HG03039 (cell line): Measurements from ENCODE around the gene DGKB.

Source experiments
- ATAC-seq: cut with Tn5 transposase; IDR thresholded peaks from one replicate; pipeline ENCODE4 v1.9.1; 2021; ENCODE audit warnings: mild to moderate bottlenecking, moderate library complexity; ENCODE audit not compliant: unreplicated experiment

Gene DGKB

DNA sequence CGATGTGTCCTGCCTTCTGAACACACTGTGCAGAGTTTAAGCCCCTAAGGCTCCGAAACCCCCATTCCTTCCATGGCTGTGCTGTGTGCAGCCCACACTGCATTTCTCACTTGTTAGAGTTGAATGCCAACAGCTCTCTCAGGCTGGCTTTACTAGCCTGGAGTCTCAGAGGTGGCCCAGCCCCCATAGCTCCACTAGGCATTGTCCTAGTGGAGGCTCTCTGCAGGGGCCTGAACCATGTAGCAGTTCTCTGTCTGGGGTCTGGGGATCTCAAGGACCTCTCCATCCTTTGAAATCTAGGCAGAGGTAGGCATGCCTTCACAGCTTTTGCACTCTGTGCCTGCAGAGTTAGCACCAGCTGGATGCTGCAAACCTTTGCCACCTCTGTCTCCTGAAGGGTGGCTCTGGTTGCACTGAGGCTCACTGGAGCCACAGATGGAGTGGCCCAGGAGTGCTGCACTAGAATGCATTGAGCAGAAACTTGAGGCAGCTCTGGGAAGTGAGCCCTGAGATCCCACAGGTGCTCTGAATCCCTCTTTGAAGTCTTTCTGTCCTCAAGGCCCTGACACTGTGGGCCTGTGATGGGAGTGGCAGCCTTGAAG lies 301.7 kb downstream of the DGKB start:
- ATAC-seq, result no peak

DNA sequence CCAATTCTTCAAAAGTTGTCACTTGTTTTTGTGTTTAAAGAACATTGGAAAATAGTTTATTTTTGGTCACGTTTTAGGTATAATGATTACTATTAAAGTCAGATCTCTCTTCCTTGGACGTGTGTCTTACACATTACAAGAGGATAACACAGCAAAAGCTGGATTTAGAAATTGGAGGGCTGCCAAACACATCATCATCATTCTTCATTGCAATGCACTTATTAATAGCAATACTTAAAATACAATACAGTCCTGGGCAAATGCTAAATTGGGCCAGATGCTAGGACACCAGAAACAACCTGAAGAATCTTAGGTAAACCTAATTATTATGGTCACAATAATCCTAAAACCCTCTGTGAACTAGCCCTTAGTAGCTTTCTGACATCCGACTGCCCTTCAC lies 303.6 kb downstream of the DGKB start:
- no peak for ATAC-seq

DNA sequence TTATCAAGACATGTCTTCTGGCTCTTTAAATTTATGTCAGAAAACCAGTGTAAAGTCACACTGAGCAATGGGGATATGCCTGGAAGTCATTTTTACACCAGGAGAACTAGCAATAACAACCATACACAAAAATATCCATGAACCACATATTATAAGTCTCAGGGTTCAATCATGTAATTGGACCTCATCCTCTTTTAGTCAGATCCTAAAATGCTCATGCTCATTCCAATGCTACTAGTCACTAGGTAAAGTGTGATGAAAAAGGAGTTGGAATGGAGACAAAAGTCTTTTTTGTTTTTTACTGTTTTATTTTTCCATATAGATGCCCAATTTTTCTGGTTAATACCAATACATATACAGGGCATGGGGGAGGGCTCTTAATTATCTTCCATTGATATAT lies 306.1 kb downstream of the DGKB start:
- ATAC-seq, result no peak

DNA sequence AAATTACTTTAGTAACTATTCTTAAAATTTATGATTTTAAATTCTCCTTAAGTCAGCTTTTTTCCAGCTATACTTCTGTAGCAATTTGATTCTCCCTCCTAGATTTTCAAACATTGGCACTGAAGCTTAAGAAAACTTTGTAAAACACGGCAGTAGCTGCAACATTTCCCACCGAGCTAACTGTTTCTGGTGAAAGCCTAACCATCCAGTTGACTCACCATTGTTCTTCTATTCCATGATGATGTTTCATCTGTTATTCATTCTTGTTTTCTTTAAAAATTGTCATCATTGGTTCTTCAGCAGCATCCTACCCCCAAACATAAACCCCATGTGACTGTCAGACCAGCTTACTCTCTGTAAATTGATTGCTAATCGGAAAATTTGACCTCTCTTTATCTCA lies 312.3 kb downstream of the DGKB start:
- ATAC-seq, result no peak

DNA sequence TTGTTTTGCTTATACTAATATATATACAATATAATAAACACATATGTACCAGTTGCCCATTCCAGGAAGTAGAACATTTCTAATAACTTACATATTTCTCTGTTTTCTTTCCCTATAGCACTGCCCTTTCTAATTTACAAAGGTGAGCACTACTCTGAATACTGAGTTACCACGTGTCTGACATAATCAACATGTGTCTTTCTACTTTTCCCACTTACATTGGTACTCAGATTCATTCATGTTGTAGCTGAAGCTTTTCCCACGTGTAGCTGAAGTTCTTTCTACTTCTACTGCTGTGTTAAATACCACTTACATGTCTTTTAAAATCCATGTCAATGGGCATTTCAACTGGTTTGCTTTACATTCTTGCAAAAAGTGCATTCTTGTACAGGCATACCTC lies 317.3 kb downstream of the DGKB start:
- ATAC-seq, result no peak

DNA sequence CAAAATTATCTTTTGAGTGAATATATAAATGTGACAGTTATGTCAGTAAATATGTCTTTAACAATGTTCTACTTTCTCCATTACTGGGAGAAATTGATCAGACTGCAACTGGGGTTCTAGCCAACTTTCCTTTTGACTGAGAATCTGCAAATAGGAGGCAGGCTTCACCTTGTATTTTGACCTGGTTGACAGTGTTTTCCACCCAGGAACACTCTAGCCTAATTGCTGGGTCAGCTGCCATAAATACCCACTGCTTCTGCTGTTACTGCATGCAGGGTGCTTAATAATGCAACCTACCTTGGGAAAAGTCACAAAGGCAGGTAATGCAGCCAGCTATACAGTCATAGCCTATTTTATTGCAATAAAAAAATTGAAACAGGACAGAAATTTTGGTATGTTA lies 319.0 kb downstream of the DGKB start:
- ATAC-seq, result no peak

DNA sequence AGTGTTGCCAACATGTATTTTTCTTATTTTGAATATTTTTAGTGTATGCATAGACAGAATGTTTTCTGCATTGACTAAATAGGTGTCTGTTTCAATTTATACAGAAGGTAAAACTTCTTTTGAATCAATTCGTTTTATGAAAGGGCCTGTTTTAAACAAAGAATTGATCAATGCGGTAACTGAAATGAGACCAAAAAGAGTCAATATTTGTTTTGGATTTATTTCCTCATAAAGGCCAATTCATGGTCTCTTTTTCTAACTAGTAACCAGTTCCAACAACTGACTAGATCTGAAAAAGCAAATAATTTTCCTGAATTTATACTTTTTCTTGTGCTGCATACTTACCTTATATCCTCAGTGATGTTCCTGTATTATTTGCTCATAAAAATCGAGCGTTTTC lies 320.5 kb downstream of the DGKB start:
- no peak for ATAC-seq

DNA sequence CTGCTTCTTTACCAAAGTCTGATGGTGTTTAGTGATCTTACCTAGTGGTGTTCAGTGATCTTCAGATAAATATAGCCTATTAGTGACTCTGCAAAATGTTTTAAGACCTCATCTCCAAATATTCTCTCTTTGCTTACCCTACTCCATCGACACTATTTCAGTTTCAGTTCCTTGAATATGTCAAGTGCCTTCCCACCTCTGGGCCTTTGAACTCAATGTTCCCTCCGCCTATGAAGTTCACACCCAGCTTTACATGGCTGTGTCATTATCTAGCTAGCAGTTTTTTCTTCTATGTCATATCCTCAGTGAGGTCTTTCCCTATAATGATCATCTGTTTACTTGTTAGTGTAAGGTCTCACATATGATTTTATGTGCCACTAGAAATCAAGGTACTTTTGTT lies 322.6 kb downstream of the DGKB start:
- no peak for ATAC-seq

DNA sequence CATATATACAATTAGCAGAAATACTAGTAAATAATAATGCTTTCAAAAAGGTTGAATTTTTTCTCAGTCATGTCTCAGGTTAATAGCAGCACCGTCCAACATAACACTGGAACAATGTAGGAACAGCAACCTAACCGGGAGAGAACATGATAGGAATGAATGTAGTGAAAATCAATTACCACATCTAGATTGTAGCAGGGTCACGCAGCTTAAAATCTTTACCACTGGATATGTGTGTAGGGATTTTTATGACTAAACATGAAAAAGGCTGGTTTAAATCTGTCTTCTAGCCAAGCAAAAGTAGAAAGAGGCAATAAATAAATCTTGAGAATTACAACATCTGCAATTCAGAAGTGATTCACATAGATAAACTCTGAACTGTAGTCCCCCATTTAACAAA lies 326.0 kb downstream of the DGKB start:
- no peak for ATAC-seq

DNA sequence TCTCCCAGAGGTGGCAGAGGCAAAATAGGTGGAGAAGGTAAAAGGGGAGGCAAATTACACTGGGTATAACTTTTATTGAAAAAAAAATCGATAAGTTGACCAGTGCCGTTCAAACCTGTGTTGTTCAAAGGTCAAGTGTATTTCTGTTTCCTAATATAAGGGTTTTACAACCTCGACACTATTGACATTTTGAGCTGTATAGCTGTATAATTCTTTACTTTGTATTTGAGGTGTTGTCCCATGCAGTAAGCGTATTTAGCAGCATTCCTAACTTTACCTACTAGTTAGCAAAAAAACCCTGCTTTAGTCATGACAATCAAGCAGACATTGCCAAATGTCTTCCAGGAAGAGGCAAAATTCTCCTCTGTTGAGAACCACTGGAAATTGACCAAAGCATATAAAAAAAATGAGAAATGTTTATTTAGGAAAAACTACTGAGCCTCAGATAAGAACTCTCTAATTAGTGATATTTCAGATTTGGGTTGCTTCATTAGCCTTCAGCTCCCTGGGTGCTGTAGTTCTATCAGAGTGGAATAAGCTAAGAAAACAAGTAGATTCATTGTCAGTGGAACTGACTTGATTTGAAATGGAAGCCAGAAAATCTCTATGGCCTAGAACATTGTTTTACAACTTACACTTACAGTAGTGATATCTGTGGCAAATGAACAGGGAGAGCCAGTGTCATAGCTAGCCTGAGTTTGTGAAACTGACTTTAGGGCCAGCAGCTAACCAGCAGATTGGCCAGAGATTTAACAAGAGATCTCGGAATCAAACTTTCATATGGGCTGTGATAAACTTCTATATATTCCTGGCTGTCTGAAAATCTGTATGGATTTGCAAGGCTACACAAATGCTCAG lies 331.6 kb downstream of the DGKB start:
- no peak for ATAC-seq

DNA sequence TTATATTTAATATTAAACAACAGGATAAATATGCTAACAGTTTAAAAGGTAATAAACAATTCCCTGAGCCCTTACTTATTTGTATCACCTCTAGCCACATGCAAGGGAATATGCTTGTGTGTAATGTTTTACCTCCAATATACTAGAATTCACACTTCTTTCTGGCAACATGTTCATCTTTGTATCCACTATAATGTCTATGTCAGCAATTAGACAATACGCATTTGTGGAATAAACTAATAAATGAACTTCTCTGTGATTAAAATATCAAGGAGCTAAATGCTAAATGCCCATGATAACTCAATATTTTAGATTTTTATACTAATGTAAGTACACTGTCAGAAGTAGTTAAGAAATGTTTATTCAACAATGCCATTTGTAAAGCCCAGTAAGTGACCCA lies 350.5 kb downstream of the DGKB start:
- no peak for ATAC-seq

DNA sequence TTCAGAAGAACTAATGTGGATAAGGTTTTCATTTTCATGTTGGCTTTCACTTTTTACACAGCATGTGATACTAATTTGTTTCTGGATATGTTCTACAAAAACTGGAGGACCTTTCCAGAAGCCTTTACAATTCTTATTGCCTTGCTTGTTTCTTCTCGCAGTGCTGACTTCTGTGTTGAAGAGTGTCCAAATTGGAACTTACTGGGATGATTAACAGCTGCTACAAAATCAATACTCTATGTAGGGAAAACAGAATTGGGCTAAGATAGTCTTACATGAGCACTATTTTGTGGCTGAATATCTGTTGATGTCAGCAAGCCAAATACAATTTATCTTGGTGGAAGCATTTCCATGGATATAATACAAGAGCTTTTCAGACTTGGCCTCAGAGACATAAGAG lies 351.2 kb downstream of the DGKB start:
- no peak for ATAC-seq

DNA sequence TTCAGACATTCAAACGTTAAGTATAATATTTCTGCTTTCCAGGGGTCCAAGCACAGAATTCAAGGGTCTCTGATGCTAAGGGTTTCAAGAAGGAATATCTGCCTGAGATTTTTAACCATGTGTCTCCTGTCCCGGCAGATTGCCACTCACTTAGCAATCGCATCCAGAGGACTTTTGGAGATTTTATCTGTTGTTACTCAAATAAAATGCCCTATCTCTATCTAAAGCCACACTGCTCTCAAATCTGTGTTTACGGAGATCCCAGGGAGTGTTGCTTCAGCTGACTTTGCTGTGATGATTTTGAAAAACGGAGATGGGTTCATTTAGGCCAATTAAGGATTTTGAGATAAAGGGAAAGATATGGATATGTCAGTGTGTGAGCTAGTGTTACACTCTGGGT lies 359.9 kb downstream of the DGKB start:
- ATAC-seq, result no peak

DNA sequence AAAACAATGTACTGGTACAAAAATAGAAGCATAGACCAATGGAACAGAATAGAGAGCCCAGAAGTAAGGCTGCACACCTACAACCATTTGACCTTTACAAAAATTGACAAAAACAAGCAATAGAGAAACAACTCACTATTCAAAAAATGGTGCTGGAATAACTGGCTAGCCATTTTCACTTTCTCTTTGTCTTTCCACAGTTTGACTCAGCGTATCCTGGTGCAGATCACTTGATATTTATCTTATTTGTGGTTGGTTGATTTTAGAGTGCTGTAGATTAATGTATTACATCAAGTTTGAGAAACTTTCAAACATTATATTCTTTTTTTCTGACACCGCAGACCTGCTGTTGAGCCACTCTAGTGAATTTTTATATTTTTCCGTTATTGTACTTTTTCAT lies 381.4 kb downstream of the DGKB start:
- no peak for ATAC-seq

DNA sequence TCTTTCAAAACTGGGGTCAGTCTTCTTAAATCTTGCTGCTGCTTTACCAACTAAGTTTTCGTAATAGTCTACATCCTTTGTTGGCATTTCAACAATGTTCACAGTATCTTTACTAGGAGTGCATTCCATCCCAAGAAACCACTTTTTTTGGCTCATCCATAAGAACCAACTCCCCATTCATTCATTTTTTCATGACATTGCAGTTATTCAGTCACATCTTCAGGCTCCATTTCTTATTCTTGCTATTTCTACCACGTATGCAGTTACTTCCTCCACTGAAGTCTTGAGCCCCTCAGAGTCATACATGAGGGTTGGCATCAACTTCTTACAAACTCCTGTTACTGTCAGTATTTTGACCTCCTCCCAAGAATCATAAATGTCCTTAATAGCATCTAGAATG lies 392.3 kb downstream of the DGKB start:
- ATAC-seq, result no peak

DNA sequence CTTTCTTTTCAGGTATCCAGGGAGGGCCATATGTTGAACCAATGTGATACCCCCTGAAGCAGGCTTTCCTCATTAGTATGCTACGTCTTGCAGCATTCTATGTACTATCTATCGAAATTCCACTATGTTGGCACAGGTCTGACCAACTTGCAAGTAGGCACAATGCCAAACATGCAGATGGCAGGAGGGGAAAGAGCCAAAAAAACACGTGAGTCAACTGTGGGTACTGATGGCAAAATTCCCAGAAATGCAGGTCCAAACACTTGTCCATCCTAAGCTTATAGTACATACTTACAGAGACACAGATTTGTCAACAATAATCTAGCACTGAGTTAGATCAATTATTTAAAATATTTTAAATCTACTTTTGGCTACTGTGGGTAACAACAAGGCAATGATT lies 394.9 kb downstream of the DGKB start:
- no peak for ATAC-seq

DNA sequence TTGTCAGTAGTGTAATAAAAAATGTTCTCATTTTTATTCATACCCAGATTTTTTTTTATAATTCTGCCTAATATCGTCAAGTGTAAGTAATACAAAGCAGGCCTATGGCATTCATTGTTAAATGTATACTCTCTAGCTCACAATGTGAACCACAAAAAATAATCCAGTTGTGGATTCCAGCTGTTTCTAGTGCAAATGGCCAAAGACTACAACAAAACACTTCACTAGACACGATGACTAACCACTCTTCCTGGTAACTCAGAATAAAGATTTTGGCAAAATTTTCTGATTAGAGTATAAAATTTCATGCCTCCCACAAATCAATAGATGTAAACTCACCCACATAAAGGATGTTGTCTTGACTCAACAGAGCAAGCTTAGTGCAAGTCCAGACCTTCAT lies 396.6 kb downstream of the DGKB start:
- ATAC-seq, result no peak

DNA sequence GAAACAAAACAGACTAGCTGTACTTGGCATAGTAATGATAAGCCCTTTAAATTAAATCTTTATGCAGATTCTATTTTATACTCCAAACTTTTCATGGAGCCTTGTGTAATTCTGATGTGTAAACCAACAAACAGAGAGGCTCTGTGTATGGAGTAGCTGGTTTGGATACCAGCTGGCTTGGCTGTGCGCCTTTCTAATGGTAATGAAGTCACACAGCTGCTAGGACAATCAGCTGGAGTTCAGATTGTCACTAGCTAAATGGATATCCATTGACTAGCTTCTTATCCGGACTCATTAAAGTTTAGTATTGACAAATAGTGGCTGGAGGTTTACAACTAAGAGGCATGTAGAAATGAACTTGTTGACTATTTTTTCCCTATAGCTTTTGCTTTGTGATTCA lies 398.4 kb downstream of the DGKB start:
- no peak for ATAC-seq

DNA sequence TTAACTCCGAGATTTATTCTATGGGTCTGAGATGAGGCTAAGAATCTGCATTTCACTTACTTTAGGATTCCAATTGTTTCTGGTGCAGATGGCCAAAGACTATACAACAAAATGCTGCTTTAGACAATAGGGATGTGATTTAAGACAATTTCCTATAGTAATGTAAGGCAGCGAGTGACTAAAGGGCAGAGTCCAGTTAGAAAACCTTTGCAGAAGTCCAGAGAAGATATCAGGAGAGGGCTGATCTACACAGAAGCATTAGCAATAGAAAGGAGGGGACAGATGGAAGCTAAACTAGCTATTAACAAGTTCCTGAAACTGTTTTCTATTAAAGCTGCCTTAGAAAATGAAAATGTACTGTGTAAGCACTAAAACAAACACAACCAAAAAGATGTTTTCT lies 398.9 kb downstream of the DGKB start:
- ATAC-seq, result no peak

DNA sequence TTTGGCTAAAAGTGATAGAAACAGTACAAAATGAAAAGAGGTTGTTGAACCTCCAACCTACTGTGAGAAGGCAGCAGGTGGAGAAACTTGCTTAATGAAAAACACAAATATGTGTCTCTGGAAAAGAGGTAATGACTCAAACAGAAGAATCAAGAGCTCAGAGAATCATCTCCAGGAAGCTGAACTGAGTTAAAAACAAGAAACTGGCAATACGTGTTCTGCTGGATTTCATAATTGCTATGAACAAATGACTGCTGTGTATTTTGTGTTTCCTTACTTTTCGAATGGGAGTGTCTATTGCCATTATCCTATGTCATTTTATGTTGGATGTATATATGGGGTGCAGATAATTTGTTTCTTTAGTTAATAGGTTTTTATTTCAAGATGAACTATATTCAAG lies 401.1 kb downstream of the DGKB start:
- ATAC-seq, result no peak

DNA sequence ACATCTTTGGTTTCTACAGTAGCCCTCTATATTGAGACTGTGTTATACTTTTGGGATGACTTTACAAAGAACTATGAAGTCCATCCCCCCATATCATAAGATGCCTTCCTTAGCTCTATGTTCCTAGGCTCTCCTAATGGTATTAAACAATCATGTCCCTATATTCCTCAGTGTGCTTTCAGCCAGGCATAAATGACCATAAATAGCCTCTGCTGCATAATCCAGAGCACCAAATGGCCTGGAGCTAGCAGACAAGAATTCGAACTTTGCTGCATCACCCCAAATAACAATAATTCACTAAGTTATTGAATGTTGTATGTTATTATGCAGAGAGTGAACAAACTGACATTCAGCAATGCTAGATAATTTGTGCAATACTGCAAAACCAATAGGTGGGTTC lies 405.2 kb downstream of the DGKB start:
- no peak for ATAC-seq

DNA sequence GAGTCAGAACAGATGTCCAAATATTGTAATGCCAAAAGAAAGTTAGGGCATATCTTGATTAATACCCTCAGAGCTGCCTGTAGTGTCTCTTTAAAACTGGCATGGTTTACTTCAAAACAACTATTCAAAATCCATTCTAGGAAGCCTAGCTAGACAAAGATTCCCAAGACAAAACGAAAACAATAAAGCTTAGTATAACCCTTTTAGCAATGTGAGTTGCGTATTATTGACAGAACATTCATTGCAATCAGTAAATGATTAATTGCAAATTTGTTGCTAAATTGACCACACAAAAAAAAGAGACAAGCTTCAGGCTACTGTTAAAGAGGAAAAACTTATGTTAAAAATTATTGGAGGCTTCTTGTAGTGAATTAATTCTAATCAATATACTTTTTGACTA lies 406.9 kb downstream of the DGKB start:
- no peak for ATAC-seq
